Dedifferentiated amniotic fluid mesenchymal stem cell (primary cell): ENCODE results near the gene LAMB1.
A peak's percentile ranks its signal among the peaks of the same experiment; 100 is the strongest.

Source experiments
- DNase-seq: peaks from one replicate; pipeline ENCODE4 v3.0.0-alpha.2; 2016; ENCODE audit errors: extremely low spot score

LAMB1 gene

DNA sequence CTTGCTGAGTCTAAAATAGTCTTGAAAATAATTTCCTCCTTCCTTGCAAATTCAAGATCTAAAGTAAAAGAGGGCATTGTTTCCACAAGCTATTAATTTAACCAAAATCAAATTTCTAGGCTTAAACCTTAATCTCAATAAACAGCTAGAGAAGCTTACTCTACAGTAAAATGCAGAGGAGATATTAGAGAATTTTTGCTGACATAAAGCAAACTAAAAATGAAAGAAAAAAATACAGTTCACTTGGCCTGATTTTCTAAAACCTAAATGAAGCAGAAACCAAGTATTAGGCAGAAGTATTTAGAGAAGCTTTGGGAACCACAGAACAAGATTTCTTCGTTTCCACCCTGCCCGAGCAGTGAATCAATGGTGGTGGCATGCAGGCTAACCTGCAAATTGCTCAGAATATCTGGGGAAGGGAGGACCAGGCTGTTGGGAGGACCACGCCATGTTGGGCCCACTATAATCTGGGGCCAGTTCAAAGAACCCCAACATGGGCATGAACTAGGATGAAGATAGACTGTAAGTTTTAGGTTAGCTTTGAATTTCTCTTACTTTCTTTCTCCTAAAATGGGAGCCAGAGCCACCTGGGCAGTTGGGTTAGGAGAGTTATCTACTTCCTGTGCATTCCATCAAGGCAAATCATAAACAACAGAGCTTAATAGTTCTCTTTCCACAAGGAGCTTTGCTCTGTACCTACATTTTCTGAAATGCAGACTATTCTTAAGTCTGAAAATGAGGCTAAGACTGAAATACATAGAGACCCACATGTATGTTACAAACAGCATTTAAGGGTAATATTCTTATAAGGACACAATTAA lies 4.1 kb downstream of the LAMB1 start:
- DNase-seq = no peak

DNA sequence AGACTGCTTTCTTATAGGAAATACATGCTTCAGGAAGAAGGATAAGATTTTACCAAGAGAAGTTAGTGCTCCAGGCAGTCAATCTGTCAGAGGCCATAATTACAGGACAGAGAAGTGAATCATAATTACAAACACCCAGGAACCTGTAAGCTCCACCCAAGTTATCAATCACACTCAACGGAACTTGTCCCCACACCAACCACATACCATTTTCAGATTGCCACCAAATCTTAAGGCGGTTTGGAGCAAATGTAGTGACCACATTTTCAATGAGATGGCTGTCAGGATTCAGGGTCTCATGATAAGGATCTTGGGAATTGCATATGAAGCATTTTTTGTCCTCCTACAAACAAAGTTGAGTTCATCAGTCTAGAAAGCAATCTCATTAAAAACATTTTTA lies 4.8 kb downstream of the LAMB1 start:
- DNase-seq = no peak

DNA sequence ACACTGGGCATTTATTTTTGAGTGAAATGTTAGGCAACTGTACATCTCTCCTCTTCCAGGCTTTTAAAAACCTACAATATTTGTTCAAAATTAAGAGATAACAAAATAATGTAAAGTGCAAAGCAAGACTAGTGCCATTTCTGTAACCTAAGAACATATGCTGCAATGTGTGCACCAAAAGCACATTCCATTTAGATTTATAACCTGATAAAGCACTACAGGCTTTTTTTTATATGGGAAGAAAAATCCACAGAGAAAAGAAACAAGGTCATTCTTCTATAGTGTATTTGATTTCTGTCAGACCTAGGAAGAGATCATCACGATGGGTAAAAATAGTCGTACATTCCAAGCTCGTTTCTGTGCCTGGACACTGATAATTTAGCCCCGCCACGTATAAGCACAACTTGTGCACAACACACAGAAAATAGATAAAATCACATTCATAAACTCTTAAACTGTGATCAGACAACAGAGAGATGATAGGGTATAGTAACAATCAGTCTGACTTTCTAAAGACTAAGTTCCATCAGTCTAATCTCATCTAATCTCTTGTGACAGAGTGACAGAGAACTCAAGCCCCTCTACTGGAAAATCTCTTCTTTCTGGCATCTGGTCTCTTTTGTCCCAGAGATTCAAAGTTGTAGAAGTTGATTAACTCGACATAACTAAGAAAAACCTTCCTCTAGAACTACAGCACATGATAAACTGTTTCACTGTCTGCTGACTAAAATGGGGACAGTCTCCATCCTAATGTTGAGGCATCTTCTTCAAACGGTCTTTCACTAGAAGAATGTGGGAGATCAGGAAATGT lies 6.7 kb downstream of the LAMB1 start:
- no peak for DNase-seq

DNA sequence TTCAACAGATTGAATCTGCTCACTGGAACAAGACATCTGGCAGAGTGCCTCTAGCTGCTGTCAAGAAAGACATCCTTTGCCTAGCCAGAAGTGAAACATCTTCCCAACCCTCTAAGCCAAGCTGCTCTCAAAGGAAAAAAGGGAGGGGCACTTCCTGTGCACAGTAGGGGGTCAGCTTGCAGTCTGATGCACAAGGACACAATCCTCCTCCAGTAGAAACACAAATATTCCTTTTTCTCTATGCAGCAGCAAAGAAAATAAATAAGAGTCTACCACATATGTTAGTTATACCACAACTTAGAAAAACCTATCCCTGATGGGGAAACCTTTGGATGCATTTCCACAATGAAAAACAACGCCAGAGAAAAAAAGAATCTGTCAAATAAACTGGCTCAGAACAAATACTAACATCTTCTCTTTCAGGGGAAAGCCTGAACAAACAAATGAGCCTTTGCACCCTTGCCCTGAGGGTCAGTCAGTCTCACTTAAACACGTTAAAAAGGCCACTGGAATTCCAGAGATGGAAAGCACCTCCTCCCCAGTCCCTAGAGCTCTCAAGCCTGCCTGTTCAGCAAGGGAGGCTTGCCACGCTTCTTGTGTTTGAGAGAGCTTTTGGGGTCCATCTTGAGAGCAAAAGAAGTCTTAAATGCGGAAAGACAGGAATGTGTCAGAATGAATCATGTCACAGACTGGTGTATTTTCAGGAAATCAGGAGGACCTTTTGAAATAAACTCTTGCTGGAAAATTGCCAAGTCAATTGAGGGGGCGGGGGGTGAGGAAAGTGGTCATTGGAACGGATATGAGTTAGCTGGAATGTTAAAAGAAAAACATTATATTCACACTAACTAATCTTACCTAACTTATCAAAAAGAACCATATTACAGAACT lies 7.5 kb downstream of the LAMB1 start:
- DNase-seq = peak; percentile 32

DNA sequence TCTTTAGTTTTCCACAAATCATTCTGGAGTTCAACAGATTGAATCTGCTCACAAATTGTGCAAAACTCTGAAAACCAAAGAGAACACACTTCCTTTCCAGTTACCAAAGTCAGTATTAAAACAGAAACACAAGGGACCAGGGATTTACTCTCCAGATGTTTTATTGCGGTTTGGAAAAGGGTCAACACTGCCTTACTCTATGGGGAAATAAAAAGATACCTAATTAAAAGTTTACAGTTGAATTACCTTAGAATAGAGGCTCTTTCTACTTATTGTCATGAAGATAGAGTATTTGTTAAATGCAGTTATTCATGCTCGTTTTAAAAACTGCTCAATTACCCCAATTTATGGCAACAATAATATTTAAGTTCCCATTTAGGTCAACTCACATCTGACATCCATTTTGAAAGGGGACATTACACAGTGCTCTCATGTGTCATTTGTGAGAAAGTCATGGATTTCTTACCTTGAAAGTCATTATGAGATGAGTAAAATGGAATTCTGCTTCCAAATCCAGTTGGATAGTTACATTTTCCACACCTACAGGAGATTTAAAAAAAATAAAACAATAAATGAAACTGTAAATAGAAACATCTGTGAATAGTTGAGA lies 8.4 kb downstream of the LAMB1 start:
- no peak for DNase-seq

DNA sequence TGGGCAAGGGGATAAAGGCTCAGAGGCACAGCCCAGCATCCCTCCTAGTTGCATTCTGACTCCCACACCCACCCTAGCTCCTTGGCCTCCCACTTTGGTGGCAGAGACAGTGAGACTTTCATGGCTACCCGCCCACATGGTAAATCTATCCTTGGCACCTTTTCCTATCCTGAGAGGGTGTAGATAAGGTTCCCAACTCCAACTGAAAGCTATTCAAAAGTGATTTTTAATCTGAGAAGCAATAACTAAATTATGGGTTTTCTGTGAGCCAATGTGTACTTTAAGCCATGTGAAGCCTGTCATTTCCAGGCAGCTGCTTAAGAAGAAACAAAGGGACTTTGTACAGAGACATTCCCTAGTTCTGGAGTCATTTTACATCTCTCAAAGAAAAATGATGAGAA lies 9.1 kb downstream of the LAMB1 start:
- no peak for DNase-seq

DNA sequence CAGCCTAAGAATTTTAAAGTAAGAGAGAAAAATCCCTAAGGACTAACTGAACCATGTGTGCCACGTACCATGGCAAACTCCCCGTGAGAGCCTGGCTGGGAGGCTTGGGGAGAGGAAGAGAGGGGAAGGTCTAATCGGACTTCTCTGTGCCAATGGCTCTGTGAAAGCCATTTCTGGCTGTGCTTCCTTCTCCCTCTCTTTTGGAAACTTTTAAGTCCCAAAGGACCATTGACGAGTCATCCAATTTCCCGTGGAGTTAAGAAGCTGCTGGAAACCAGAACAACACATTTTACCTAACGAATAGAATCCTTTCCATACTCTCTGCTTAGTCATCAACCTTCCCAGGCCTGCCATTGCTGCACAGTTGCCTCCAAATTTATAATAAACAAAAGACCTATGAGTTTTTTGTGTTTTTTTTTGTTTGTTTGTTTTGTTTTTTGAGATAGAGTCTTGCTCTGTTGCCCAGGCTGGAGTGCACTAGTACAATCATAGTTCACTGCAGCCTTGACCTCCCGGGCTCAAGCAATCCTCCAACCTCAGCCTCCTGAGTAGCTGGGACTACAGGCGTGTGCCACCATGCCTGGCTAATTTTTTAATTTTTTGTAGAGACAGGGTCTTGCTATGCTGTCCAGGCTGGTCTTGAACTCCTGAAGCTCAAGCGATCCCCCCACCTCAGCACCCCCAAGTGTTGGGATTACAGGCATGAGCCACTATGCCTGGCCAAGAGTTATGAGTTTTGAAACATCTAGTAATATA lies 13.2 kb downstream of the LAMB1 start:
- DNase-seq = no peak

DNA sequence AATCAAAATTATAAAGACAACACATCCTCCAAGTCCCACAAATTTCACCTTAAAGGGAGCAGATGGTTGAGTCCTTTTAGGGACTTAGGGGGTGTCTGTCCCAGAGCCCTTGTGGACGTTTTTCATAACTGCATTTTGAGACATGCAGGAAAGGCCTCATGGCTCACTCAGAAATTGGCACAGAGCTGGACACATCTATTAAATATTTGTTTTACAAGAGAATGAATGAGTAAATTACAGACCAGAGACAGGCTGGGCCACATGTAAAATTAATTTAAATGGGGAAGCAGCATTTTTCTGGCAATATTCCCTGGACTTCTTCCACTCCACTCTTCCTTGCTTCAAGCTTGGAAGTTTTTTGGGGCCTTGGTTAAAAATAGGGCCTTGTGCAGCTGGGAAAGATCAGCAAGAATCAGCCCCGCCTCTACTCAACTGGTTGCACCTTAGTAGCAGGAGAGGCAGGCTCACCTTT lies 20.0 kb downstream of the LAMB1 start:
- no peak for DNase-seq

DNA sequence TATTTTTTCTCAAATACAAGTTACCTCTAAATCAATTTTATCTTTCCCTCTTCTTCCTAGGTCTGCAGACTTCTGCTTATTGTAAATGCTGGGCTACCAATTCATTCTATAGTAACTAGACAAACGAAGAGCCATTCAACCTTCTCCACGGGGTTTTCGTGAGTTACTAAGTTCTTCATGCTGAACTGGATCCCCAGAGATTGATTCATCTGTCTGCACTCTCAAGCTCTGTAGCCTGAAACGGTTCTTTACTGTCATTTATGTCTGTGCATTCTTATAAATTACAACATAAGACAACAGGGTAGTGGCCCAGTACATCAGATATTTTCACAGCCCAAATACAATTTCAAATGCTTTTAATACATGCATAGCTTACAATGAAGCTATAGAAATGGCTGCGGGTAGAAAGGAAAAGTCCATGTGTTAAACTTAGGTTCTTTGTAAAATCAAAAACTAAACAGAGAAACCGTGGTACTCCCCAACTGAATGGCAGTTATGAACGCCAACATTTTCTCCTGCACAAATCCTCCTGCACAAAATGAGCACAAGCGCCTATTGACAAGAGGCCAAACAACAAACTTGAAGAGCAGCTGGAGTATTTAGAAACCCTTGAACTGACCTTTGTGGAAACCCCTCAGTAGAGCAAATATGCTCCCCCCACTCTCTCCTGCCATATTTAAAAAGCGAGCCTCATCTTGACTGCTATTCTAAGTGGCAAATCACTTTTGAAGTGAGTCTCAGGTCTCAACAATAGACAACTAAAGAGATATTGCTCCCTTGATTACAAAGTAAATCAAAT lies 20.7 kb downstream of the LAMB1 start:
- DNase-seq = no peak

DNA sequence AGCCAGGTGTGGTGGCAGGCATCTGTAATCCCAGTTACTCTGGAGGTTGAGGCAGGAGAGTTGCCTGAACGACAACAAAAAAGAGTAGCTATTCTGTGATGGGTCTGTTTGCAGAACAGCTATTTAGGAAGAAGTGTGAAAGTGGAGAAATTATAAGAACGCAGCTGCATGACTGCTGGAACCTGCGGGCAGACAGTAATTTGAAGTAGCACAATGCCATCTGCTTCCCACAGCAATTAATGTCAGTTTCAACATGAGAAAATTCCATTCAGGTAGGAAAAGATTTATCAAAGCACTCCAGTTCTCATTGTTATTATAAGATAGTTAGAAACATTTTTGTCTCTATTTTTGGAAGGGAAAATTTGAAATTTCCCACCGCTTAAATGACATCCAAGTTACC lies 21.5 kb downstream of the LAMB1 start:
- no peak for DNase-seq

DNA sequence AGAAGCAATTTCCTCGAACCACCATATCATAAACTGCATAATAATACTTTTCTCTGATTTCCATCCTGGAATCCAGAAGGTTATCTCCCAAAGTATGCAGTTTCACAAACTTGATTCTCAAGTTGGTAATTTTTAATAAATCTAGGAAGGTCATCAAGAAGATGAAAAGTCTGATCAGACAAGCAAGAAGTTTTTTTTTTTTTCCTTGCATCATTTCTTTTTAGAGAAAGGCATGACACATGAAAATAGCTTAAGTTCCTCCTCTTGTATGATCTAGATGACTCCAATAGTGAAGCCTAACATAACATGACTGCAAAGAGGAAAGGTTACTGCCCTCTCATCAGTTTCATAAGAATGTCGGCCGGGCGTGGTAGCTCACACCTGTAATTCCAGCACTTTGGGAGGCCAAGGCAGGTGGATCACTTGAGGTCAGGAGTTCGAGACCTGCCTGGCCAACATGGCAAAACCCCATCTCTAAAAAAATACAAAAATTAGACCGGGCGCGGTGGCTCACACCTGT lies 22.2 kb downstream of the LAMB1 start:
- DNase-seq = no peak

DNA sequence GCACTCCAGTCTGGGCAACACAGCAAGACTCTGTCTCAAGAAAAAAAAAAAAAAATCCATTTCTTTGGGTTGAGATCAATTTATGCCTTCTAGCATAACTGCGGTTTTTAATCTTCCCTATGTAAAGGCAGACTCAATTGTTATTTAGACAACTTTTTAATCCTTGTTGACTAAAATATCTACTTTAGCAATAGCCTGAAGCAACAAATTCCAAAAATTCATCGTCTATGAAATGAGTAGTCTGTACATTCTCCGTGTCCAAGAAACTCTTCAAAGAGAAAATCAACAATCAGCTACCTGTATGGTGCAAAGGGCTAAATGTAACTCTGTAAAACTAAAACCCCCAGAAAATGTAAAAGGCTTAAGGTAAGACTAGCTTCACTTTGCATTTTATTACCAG lies 22.8 kb downstream of the LAMB1 start:
- DNase-seq = no peak

DNA sequence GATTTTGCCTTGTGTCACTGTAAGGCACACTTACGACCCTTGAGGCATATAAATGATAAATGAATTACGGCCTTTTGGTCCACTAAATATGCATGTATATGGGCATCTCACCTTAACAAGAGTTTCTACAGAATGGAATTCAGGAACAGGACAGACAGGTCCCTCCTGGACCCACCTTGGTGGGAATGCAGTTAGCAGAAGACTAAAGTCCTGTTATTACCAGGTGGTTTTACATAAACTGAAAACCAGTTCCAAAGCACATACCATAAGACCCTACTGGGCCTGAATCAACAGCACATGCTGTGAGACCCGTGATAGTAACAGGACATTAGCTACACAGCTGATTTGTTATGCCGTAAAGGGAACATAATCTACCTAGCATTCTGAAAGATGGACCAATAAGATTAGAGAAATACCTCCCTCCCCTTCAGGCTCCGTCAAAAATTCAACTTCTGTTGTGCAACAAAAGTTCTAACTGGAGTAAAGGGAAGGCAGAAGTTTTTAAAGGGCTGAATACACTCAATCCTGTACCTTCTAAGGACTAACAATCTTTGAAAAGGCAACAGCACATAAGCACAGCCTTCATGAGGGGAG lies 24.0 kb downstream of the LAMB1 start:
- DNase-seq = no peak

DNA sequence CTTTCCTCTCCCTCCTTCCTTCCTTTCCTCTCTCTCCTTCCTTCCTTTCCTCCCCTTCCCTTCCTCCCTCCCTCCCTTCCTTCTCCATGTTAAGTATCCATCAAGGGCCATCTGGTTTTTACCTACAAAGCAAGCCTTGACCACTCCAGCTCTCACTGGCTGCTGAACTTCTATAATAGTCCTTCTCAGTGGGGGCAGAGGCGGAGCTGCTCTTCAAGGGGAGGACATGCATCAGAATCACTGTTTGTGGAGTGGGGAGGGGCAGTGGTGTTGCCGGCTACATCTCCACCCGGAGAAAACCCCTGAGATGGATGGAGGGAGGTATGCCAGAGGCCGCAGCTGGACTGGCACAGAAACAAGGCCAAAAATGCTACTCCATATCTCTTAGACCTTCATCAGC lies 25.9 kb downstream of the LAMB1 start:
- no peak for DNase-seq

DNA sequence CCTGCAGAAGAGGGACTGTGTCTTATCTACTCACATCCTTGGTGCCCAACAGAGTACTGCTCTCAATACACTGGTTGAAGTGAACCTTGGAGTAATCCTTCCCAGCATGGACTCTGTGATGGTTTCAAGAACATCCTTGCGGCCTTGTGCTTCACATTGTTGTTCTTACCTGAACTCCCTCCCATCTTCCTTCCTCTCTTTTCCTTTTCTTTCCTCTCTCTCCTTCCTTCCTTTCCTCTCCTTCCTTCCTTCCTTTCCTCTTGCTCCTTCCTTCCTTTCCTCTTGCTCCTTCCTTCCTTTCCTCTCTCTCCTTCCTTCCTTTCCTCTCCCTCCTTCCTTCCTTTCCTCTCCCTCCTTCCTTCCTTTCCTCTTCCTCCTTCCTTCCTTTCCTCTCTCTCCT lies 26.3 kb downstream of the LAMB1 start:
- no peak for DNase-seq

DNA sequence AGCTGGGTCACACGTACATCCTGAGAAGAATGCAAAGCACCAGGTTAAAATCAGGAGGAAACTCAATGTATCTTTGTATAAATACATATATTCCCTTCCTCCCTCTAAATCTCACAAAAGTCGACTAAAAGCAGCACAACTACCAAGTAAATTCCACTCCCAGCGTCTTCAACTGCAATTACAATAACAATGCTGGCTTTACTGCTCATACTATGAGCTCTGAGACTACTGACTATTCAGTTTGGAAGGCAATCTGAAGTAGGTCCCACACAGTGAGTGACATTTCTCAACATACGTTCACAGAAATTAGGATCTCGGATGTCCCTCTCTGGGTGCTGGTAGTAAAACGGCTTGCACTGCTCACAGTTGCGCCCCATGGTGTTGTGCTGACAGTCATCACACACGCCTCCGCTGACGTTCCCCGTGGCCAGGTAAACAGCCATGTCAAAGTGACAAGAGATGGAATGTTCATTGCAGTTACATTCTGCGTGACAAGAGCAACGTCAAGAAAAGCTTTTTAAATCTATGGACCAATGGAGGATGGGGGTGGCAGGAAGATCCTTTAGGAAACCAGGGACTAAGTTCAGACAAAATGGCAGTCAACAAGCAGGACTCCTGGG lies 27.5 kb downstream of the LAMB1 start:
- DNase-seq = no peak

DNA sequence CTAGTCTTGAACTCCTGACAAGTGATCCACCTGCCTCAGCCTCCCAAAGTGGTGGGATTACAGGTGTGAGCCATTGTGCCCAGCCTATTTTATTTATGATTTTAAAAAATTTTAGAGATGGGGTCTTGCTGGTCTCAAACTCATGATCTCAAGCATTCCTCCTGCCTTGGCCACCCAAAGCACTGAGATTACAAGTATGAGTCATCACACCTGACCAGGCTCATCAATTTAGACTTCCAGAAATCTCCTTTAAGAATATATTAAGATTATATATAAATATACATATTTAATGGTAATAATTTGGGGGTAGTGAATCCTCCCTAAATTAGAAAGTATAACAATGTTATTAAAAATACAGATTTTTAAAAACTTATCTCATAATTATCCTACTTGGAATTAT lies 29.1 kb downstream of the LAMB1 start:
- no peak for DNase-seq

DNA sequence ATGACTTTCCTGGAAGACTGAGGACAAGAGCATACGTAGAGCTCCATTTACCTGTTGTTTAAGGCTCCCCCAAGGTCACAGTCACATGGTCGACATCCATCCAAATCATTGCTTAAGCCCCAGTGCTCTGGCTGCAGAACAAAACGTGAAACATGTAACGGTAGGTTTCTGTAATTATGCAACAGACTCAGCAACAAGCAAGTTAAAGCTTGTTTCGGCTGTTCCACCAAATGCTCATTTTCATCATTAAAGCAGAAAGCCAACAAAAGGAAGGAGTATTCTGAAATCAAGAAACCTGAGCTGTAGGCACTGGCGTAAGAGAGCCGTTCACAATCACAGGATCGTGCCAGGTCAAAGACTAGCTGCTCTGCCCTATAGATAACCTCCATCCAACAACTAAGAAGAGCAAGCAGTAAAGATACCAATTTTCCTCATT lies 30.0 kb downstream of the LAMB1 start:
- DNase-seq = no peak

DNA sequence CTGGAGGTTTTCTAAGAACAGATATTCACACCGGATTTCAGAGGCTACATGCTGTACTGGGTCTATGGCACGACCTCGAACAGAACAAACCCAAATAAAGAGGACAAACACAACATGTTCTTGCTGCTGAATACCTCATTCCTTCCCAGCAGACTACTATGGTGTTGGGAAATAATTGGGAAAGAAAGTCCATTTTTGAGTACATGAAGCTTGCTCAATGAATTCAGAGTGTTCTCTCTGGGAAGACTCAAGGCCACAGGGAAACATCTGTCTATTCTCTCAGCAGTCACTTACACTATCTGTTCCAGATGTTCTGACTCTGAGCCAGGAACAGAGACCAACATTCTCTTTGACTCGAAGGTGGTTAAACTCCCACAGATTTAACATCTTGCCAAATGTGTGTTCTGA lies 30.9 kb downstream of the LAMB1 start:
- peak; percentile 71 for DNase-seq
